Sigmoid colon (tissue), 4 donors: ENCODE results near the gene IMPG1.

Experiments used
- EP300 ChIP-seq, 4 donors: sonication (generic); formaldehyde crosslinking; IDR thresholded peaks; one replicate each; pipeline ENCODE4 v1.6.1; 2017; ENCODE audit warnings: antibody characterized with exemption in 4 of 4
- POLR2A ChIP-seq, 2 donors: fragments of 450-650 bp; IDR thresholded peaks; one replicate each; pipeline ENCODE4 v1.6.1; 2016; ENCODE audit warnings: antibody characterized with exemption in 2 of 2, mild to moderate bottlenecking in 2 of 2, moderate library complexity in 2 of 2
- POLR2AphosphoS5 ChIP-seq, 4 donors: sonication (generic); formaldehyde crosslinking; IDR thresholded peaks; one replicate each; pipeline ENCODE4 v1.6.1; 2017; ENCODE audit warnings: antibody characterized with exemption in 4 of 4
- TF ChIP-seq, protein P1 (sequence below), 4 experiments: fragments of 450-650 bp in 3 of 4; fragments of 200-600 bp in 1 of 4; IDR thresholded peaks; one replicate each; pipeline ENCODE4 v1.5.1; 2016 to 2019; ENCODE audit warnings: antibody characterized with exemption in 4 of 4, mild to moderate bottlenecking in 3 of 4, moderate library complexity in 2 of 4

DNA sequence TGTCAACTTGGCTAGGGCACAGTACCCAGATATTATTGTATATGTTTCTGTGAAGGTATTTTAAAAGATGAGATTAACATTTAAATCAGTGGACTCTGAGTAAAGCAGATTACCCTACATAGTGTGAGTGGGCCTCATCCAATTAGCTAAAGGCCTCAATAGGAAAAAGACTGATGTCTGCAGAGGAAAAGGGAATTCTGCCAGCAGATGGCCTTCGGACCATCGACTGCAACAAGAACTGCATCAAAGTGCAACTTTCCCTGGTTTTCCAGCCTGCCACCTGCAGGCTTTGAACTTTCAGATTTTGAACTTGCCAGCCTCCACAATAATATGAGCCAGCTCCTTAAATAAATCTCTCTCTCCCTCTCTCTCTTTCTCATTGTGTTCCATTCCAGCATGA lies 80.5 kb downstream of the IMPG1 start:
- TF ChIP-seq, protein P1, sequence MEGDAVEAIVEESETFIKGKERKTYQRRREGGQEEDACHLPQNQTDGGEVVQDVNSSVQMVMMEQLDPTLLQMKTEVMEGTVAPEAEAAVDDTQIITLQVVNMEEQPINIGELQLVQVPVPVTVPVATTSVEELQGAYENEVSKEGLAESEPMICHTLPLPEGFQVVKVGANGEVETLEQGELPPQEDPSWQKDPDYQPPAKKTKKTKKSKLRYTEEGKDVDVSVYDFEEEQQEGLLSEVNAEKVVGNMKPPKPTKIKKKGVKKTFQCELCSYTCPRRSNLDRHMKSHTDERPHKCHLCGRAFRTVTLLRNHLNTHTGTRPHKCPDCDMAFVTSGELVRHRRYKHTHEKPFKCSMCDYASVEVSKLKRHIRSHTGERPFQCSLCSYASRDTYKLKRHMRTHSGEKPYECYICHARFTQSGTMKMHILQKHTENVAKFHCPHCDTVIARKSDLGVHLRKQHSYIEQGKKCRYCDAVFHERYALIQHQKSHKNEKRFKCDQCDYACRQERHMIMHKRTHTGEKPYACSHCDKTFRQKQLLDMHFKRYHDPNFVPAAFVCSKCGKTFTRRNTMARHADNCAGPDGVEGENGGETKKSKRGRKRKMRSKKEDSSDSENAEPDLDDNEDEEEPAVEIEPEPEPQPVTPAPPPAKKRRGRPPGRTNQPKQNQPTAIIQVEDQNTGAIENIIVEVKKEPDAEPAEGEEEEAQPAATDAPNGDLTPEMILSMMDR (IDR thresholded peaks at IDR 0.05) = no peak
- TF ChIP-seq EP300 (IDR thresholded peaks at IDR 0.05) = no peak
- TF ChIP-seq POLR2A (IDR thresholded peaks at IDR 0.05) = no peak
- no peak for TF ChIP-seq POLR2AphosphoS5 (IDR thresholded peaks at IDR 0.05)
